ENCODE results near the gene KIAA1586.
"Not testable (repeated sequence)": the region's sequence is repeated elsewhere in the genome, so short reads cannot be mapped to it uniquely, and the experiment has no call there.

The KIAA1586 gene

DNA sequence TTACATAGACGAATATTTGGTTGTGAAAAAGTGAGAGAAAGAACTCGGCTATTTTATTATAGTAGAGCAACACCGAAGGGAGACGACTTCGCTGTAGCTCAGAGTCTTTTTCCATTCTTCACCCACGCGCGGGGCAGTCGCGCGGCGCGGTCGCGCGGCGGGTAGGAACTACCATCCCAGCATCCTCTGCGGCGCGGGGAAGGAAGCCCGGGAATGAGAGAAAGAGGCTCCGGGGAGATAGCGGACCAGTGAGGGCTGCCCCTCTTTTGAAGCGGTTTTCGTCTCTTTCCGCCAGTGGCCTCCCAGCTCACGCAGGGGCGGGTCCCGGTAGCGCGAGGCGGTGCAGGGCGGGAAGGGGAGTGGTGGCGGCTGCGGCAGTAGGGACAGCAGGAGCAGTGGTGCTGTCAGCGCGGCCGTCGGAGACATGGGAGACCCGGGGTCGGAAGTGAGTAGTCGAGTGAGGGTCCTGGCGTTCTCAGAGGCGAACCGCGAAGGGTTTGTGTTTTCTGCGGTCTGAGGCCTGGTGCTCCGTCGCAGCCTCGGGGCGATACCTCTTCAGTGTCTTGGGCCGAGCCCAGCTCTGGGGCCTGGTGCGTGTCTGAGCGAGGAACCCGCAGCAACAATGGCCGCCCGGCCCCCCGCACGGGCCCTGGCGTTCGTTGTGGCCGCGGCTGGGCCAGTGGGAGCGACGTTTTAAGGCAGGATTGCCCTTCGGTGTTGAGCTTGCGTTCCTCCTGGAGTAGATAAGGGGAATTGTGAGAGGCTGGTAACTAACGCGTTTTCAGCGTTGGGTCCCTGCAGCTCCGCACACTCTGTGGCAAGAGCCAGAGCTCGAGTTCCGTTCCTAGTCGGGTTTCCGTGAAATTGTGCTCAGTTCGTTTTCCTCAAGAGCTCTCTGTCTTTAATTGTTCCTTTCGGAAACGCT is at the start of gene KIAA1586:
KIAA1586 (plus strand) TSS at position 362 of the 925 bp plus-strand sequence; CDS start at position 425, 63 bp downstream.
- in situ Hi-C loops (cut with MboI; ENCODE audit: low sequenced_read_pairs): not testable (repeated sequence)

DNA sequence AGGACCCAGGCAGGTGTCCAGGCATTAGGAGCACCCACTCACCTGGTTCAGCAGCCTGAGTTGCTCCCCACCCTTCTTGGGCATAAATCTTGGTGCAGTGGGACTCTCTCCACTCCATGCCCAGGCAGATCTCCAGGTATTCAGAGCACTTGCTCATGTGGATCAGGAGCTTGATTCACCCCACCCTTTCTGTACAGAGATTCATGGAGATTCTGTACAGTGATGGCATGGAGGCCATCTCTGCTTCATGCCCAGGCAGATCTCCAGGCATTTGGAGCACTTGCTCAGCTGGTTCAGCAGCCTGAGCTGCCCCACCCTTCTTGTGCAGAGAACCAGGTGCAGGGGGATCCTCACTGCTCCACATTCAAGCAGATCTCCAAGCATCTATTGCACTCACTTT is 47.4 kb upstream of the KIAA1586 start:
- in situ Hi-C loops (cut with MboI; ENCODE audit: low sequenced_read_pairs): no loop called here

GRCh38 chr6:56999748-57000147 is 46.7 kb upstream of the KIAA1586 start:
- in situ Hi-C loops (cut with MboI; ENCODE audit: low sequenced_read_pairs): not testable (repeated sequence)

- in situ Hi-C loops (cut with MboI; ENCODE audit: low sequenced_read_pairs): no loop called here
Observed at GRCh38 chr6:57002197-57002596, 44.3 kb upstream of the KIAA1586 start.

DNA sequence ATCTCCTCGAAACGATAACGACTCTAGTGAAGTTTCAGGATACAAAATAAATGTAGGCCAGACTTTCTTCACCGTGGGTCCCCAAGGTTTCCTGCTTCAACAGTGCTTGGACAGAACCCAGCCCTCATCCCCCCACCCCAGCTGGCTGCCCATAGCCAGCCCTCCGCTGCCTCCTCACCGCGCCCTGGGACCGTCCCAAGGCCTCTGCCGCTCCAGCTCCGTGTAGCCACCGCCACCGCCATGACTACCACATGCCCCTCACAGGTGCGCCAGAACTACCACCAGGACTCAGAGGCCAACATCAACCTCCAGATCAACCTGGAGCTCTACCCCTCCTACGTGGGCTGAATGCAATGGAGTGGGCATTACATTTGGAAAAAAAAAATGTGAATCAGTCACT is 42.2 kb upstream of the KIAA1586 start:
- in situ Hi-C loops (cut with MboI; ENCODE audit: low sequenced_read_pairs): no loop called here

GRCh38 chr6:57006101-57006500 is 40.4 kb upstream of the KIAA1586 start:
- in situ Hi-C loops (cut with MboI; ENCODE audit: low sequenced_read_pairs): no loop called here

GRCh38 chr6:57008069-57008468 is 38.4 kb upstream of the KIAA1586 start:
- in situ Hi-C loops (cut with MboI; ENCODE audit: low sequenced_read_pairs): not testable (repeated sequence)

DNA sequence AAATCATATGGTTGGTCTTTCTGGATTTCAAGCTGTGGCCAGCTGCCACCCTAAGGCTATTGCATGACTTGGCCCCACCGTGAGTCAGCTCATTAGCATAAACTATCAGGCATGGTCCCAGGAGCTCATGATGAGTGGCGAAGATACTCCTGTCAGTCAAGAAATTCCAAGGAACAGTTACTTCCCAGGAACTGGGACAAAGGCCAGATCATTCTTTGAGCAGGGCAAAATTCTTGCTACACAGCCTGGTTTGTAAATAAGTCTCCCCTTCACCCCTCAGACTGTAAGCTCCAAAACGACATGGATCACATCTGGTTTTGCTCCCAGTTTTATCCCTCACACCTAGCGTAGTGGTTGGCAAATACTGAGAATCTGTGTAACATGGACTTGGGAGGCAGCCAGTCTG is 33.0 kb upstream of the KIAA1586 start:
- in situ Hi-C loops (cut with MboI; ENCODE audit: low sequenced_read_pairs): no loop called here

DNA sequence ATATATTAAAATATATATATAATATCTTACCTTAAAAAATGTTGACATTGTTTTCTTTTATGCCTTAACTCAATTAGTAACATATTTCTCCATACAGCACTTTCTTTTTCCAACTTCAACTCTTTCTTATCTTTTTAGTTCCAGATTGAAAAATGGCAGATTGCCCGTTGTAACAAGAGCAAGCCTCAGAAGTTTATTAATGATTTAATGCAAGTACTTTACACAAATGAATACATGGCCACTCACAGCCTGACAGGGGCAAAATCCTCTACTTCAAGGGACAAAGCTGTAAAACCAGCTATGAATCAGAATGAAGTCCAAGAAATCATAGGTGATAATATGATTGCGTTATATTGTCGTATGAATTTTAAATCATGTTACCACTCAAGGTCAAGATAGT is 29.4 kb upstream of the KIAA1586 start:
- in situ Hi-C loops (cut with MboI; ENCODE audit: low sequenced_read_pairs): no loop called here

- in situ Hi-C loops (cut with MboI; ENCODE audit: low sequenced_read_pairs): no loop called here
Observed at GRCh38 chr6:57017841-57018240, 28.7 kb upstream of the KIAA1586 start.

DNA sequence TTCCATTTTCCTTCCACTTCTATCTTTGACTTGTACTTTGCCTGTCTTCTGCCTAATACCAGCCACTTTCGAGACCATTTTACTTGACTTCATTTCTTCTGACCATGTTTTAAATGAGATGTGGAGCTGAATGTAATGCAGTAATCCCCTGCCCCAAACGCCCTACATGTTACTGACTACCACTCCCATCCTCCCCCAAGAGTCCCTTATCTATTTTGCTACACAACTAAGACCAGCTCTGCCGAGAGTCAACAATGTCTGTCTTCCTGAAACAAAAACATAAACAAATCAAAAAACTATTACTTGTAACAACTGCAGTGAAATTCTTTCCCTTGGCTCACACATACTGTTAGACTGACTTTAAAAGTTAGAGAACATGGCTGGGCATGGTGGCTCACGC is 27.1 kb upstream of the KIAA1586 start:
- in situ Hi-C loops (cut with MboI; ENCODE audit: low sequenced_read_pairs): no loop called here

GRCh38 chr6:57021086-57021720 is 25.3 kb upstream of the KIAA1586 start:
- in situ Hi-C loops (cut with MboI; ENCODE audit: low sequenced_read_pairs): no loop called here

DNA sequence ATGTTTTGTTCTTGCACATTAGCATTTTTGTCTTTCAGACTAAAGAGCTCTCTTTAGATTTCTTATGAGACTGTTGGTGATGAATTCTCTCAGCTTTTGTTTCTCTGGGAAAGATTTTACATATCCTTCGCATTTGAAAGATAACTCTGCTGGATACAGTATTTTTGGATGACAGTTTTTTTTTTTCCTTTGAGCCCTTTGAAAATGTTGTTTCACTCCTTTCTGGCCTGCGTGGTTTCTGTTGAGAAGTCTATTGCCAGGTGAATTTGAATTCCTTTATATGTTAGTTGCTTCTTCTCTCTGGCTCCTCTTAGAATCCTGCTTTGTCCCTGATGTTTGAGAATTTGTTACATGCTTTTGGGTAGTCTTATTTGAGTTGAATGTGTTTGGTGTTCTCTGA is 22.2 kb upstream of the KIAA1586 start:
- in situ Hi-C loops (cut with MboI; ENCODE audit: low sequenced_read_pairs): no loop called here

DNA sequence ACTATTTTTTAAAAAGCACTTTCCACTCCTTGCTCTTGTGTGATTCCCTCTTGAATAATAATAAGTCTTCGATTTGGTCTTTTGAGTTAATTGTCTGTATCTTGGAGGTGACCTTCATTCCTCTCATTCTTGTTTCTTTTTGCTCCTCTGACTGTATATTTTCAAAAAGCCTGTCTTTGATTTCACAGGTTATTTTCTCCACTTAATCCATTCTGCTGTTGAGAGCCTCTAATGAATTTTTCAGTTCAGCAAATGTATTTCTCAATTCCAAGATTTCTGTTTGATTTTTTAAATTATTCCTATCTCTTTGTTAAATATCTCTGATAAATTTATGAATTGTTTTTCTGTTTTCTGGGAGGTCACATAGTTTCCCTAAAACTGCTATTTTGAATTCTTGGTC is 21.7 kb upstream of the KIAA1586 start:
- in situ Hi-C loops (cut with MboI; ENCODE audit: low sequenced_read_pairs): no loop called here

DNA sequence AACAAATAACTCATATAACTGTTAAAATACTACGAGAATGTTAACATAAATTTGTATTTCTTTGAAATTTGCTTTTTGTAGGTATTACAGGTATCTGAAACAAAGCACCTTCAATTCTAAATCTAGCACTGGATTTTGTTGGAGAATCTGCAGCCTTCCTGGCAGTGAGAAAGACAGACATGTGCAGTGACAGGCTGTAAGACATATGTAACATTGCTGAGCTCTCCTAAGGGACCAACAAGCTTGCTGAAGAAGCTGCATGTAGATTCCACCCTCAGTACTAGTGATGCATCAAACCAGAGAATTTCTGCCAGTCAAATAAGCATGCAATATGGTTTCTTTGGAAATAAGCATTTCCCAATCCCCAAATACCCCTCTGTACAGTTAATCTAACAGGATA is 20.5 kb upstream of the KIAA1586 start:
- in situ Hi-C loops (cut with MboI; ENCODE audit: low sequenced_read_pairs): no loop called here

- in situ Hi-C loops (cut with MboI; ENCODE audit: low sequenced_read_pairs): no loop called here
Observed at GRCh38 chr6:57027301-57027700, 19.2 kb upstream of the KIAA1586 start.

DNA sequence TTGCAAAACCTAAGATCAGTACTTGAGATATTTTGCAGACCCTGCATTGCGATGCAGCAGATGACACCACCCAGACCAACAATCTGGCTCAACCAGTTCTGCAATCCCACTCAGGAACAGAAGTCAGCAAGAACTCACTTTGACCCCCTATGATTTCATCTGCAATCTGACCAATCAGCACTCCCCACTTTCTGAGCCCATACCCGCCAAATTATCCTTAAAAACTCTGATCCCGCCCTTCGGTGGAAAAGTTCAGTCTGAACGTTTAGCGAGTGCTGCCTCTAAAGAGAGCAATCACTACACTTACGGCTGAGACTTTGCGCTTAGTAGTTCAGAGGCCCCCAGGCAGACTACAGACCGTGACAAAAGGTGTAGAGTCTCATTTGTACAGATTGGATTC is 17.3 kb upstream of the KIAA1586 start:
- in situ Hi-C loops (cut with MboI; ENCODE audit: low sequenced_read_pairs): no loop called here

GRCh38 chr6:57033228-57033627 is 13.3 kb upstream of the KIAA1586 start:
- in situ Hi-C loops (cut with MboI; ENCODE audit: low sequenced_read_pairs): no loop called here

DNA sequence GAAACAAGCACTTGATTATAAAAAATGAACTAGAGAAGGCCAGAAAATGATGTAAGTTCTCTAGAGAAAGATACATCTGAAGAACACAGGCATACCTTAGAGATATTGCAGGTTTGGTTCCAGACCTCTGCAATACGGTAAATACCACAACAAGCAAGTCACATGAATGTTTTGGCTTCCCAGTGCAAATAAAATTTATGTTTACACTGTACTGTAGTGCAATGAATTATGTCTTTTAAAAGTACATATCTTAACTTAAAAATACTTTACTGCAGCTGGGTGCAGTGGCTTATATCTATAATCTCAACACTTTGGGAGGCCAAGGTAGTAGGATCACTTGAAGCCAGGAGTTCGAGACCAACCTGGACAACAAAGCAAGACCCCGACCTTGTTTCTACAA is 10.9 kb upstream of the KIAA1586 start:
- in situ Hi-C loops (cut with MboI; ENCODE audit: low sequenced_read_pairs): no loop called here

- in situ Hi-C loops (cut with MboI; ENCODE audit: low sequenced_read_pairs): no loop called here
Observed at GRCh38 chr6:57038906-57039305, 7.6 kb upstream of the KIAA1586 start.

DNA sequence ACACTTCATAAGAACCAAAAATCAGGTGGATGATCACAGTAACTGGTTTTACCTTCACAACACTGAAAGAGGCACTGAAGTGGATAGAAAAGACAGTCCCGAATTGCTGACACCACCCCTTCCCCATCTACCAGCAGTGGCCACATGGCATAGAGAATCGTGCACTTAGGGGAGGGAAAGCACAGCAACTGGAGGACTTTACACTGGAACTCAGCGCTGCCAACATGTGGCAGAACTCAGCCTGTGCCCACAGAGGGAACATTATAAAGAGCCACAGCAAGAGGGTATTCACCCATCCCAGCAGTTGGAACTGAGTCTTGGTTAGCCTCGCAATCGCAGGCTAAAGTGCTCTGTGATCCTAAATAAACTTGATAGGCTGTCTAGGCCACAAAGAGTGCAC is 6.5 kb upstream of the KIAA1586 start:
- in situ Hi-C loops (cut with MboI; ENCODE audit: low sequenced_read_pairs): no loop called here

GRCh38 chr6:57044061-57044460 is 2.4 kb upstream of the KIAA1586 start:
- in situ Hi-C loops (cut with MboI; ENCODE audit: low sequenced_read_pairs): not testable (repeated sequence)

All from HL-60/S4 treated with phorbol 12-myristate 13-acetate at 8.2 ng/mL for 4 days and 3 days (cell line).